AG04449 (cell line): Measurements from ENCODE around the gene RPL28.
"Not testable (repeated sequence)": the region's sequence is repeated elsewhere in the genome, so short reads cannot be mapped to it uniquely, and the experiment has no call there.

Experiments
- CTCF ChIA-PET: fragments of 350-600 bp; formaldehyde crosslinking; extraction: SDS; loops from one replicate; lab custom pipeline; 2021; ENCODE audit warnings: antibody characterized with exemption; lab: Yijun Ruan, JAX
- POLR2A ChIA-PET: fragments of 400-600, 350-600 bp; formaldehyde crosslinking; extraction: SDS; loops from one replicate; lab custom pipeline; 2020; ENCODE audit warnings: antibody characterized with exemption, inconsistent platforms; lab: Yijun Ruan, JAX
- DNase-seq: peaks from one replicate; pipeline ENCODE4 v3.0.0-alpha.2; 2010; ENCODE audit warnings: low read depth, low spot score
- H3K4me3 ChIP-seq: 2 replicates; pipeline ENCODE4 v1.5.1; 2011; ENCODE audit warnings: low read depth, mild to moderate bottlenecking, control low read depth, low read length
- TF ChIP-seq, protein P1 (sequence below): IDR thresholded peaks from one replicate; pipeline ENCODE4 v1.5.1; 2011; ENCODE audit warnings: mild to moderate bottlenecking, moderate library complexity, low read length, control low read depth, inconsistent platforms; ENCODE audit not compliant: insufficient read depth; ENCODE audit errors: missing control alignments

Gene RPL28

DNA sequence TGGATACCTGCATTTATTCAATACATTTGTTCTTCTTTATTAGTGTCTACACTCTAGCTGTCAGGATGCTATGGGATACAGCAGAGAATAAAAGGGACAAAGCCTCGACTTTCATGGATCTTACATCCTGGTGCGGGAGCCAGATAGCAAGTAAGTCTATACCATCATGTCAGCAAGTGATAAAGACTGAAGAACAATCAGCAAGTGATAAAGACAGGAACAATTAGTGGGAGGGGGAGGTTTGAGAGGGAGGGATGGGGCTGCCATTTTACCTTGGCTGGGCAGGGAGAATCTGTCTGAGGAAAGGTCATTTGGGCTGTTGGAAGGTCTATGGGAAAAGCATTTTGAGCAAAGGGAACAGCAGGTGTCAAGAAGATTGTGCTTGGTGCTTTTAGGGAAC is 24.4 kb downstream of the RPL28 start:
- ChIA-PET CTCF (interaction anchor here (0.8 to 2.8 kb wide), 5 partner anchors 9 to 150 kb away, joined by 3 to 42 read pairs (median 9); no protein-coding TSS in a partner anchor), POLR2A (no interaction called here)
- H3K4me3 ChIP-seq: no peak overlapping the region
- DNase-seq: no peak
- TF ChIP-seq, protein P1, sequence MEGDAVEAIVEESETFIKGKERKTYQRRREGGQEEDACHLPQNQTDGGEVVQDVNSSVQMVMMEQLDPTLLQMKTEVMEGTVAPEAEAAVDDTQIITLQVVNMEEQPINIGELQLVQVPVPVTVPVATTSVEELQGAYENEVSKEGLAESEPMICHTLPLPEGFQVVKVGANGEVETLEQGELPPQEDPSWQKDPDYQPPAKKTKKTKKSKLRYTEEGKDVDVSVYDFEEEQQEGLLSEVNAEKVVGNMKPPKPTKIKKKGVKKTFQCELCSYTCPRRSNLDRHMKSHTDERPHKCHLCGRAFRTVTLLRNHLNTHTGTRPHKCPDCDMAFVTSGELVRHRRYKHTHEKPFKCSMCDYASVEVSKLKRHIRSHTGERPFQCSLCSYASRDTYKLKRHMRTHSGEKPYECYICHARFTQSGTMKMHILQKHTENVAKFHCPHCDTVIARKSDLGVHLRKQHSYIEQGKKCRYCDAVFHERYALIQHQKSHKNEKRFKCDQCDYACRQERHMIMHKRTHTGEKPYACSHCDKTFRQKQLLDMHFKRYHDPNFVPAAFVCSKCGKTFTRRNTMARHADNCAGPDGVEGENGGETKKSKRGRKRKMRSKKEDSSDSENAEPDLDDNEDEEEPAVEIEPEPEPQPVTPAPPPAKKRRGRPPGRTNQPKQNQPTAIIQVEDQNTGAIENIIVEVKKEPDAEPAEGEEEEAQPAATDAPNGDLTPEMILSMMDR: no peak

DNA sequence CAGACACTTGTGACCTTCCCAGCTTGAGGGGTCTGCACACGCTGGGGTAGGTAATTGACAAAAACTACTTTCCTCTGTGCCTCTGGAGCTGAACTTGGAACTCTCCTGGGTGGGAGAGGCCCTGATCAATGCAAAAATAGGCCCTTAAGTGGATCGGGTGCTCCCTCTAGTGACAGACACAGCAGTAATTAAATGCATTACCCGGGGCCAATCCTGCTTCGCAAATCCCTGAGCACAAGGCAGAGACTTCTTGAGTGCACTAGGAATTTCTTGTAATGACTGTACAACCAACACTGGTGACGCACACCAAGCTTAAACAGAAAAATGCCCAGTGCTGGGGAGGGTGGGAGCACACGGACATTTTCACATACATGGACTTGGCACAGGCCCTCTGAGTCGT is 32.5 kb downstream of the RPL28 start:
- ChIA-PET POLR2A (interaction anchor here (0.9 to 2.8 kb wide), 2 partner anchors 11 to 159 kb away, joined by 3 to 15 read pairs; partner anchors contain the start of genes PPP6R1 and UBE2S), CTCF (interaction anchor here (0.6 to 5.2 kb wide), 41 partner anchors 9 to 940 kb away, joined by 3 to 90 read pairs (median 5); partner anchors contain the start of genes DNAAF3, KMT5C, PPP6R1 and SSC5D)
- no peak overlapping the region for H3K4me3 ChIP-seq
- DNase-seq: peak; percentile 63
- TF ChIP-seq, protein P1: peak; percentile 68

GRCh38 chr19:55419103-55419502 is 33.4 kb downstream of the RPL28 start:
- TF ChIP-seq, protein P1: no peak
- CTCF ChIA-PET: interaction anchor here (0.8 to 5.2 kb wide), 22 partner anchors 9 to 331 kb away, joined by 3 to 90 read pairs (median 6); partner anchors contain the start of genes PPP6R1, UBE2S and ZNF865
- POLR2A ChIA-PET: interaction anchor here (2.8 kb wide), 1 partner anchor 12 kb away, joined by 15 read pairs; the partner anchor contains the start of gene UBE2S
- DNase-seq: no peak
- no peak overlapping the region for H3K4me3 ChIP-seq

GRCh38 chr19:55419624-55420236 is 34.0 kb downstream of the RPL28 start:
- ChIA-PET POLR2A (interaction anchor here (0.6 to 2.8 kb wide), 2 partner anchors 12 to 302 kb away, joined by 3 to 15 read pairs; partner anchors contain the start of gene UBE2S), CTCF (interaction anchor here (0.9 to 5.2 kb wide), 10 partner anchors 9 to 332 kb away, joined by 3 to 90 read pairs (median 6); partner anchors contain the start of gene ZNF865)
- H3K4me3 ChIP-seq: no peak overlapping the region
- TF ChIP-seq, protein P1: no peak
- DNase-seq: no peak

- CTCF ChIA-PET: interaction anchor here (4.3 to 4.5 kb wide), 2 partner anchors 84 to 119 kb away, joined by 28 to 33 read pairs; no protein-coding TSS in a partner anchor
- H3K4me3 ChIP-seq, DNase-seq, POLR2A ChIA-PET: not testable (repeated sequence)
These were observed 35.5 kb downstream of the RPL28 start for GRCh38 chr19:55421281-55421680.

GRCh38 chr19:55423225-55424005 is 37.7 kb downstream of the RPL28 start:
- no peak for DNase-seq
- CTCF ChIA-PET: interaction anchor here (1.0 to 2.2 kb wide), 4 partner anchors 81 to 282 kb away, joined by 3 to 7 read pairs (median 5); no protein-coding TSS in a partner anchor
- POLR2A ChIA-PET: no interaction called here

More at GRCh38 chr19:55423225-55424005, 37.7 kb downstream of the RPL28 start:
- no peak overlapping the region for H3K4me3 ChIP-seq
- TF ChIP-seq, protein P1: no peak
